Measurements from ENCODE around the gene RASAL2. TPM values are rescaled to one million over a fixed set of nuclear protein-coding genes. Genes with fewer than 3 reads are reported as not detected.

RASAL2 gene
- total RNA-seq, 1 experiment from 2014 or later, result 22.2 TPM

GRCh38 chr1:178367151-178367550 lies 273.2 kb downstream of the RASAL2 start:
- no peak overlapping the region for H4K91ac ChIP-seq (ENCODE audit: insufficient read length, low read depth, low read length)
- no peak for DNase-seq
- H3K27ac Mint-ChIP-seq, result peak overlapping the region in 1 of 3 experiments; percentile 65; a peak in 1 of 7 replicates
- no peak overlapping the region for H3K56ac ChIP-seq (ENCODE audit: insufficient read length, low read depth, low read length)
- H3K27ac ChIP-seq (ENCODE audit: insufficient read length, low read depth, low read length), result no peak overlapping the region
- no peak overlapping the region for H3K4me3 Mint-ChIP-seq
- no peak overlapping the region for H2BK12ac ChIP-seq (ENCODE audit: insufficient read length, low read depth, low read length)
- H3K4me2 ChIP-seq (ENCODE audit: insufficient read depth, insufficient read length, low read length), result no peak overlapping the region
- no peaks in the 10 kb centered on the region for H3K79me1 ChIP-seq (ENCODE audit: insufficient read depth, low read depth, low read length, poor library complexity, severe bottlenecking)
- H3K9ac ChIP-seq (ENCODE audit: extremely low read depth, insufficient read length, low read length), result no peak overlapping the region
- H2BK15ac ChIP-seq (ENCODE audit: low read depth, low read length), result no peak overlapping the region
- H3K4ac ChIP-seq (ENCODE audit: low read depth, low read length), result no peak overlapping the region
- no peak overlapping the region for H2BK20ac ChIP-seq (ENCODE audit: low read depth, low read length, poor library complexity, severe bottlenecking)
- H3K79me2 ChIP-seq (ENCODE audit: insufficient read depth, low read length), result no peaks in the 10 kb centered on the region
- H3K23me2 ChIP-seq (ENCODE audit: insufficient read length, low read depth, low read length, poor library complexity, severe bottlenecking), result no peaks in the 10 kb centered on the region
- no peak overlapping the region for H2AK5ac ChIP-seq (ENCODE audit: insufficient read length, low read length)
- TF ChIP-seq CTCF (conservative IDR thresholded peaks at IDR 0.05), result no peak
- H3K9me3 Mint-ChIP-seq, result no peaks in the 10 kb centered on the region; a peak in 1 of 5 replicates
- H2BK120ac ChIP-seq (ENCODE audit: low read depth, low read length, poor library complexity, severe bottlenecking), result no peak overlapping the region
- H4K8ac ChIP-seq (replicated peaks; ENCODE audit: insufficient read length, low read depth, low read length), result no peak overlapping the region
- no peaks in the 10 kb centered on the region for H3K27me3 ChIP-seq (ENCODE audit: insufficient read depth, low read length)
- H2AFZ ChIP-seq (ENCODE audit: low read length), result no peak overlapping the region
- H3T11ph ChIP-seq (ENCODE audit: low read length), result no peak overlapping the region
- no peaks in the 10 kb centered on the region for H4K20me1 ChIP-seq (ENCODE audit: control insufficient read depth, insufficient read depth, insufficient read length)
- no peaks in the 10 kb centered on the region for H3K36me3 Mint-ChIP-seq (ENCODE audit: insufficient read depth in 1 of 3, low read depth in 3 of 3)
- H3K4me1 Mint-ChIP-seq, result peaks cover 0 to 2% of the 10 kb centered on the region in 2 experiments; a peak in 1 of 4 replicates
- no peak overlapping the region for H2BK5ac ChIP-seq (ENCODE audit: insufficient read length, low read length)
- H3K18ac ChIP-seq (ENCODE audit: insufficient read length, low read depth, low read length), result no peak overlapping the region
- H3K27me3 Mint-ChIP-seq (ENCODE audit: low read depth), result no peaks in the 10 kb centered on the region
- no peak overlapping the region for H4K5ac ChIP-seq (ENCODE audit: insufficient read length, low read depth, low read length)
- H3K4me1 ChIP-seq (ENCODE audit: insufficient read depth, low read length), result peaks cover 3% of the 10 kb centered on the region; the same call in 1 of the 2 replicates
- no peak overlapping the region for H3K23ac ChIP-seq (ENCODE audit: insufficient read length, low read depth, low read length)
- H3K9me3 ChIP-seq (ENCODE audit: control insufficient read depth, low read depth, low read length), result no peaks in the 10 kb centered on the region
- H3K14ac ChIP-seq (ENCODE audit: insufficient read depth, low read length), result no peak overlapping the region
